ENCODE results near the gene ABCB8.

Gene ABCB8

DNA sequence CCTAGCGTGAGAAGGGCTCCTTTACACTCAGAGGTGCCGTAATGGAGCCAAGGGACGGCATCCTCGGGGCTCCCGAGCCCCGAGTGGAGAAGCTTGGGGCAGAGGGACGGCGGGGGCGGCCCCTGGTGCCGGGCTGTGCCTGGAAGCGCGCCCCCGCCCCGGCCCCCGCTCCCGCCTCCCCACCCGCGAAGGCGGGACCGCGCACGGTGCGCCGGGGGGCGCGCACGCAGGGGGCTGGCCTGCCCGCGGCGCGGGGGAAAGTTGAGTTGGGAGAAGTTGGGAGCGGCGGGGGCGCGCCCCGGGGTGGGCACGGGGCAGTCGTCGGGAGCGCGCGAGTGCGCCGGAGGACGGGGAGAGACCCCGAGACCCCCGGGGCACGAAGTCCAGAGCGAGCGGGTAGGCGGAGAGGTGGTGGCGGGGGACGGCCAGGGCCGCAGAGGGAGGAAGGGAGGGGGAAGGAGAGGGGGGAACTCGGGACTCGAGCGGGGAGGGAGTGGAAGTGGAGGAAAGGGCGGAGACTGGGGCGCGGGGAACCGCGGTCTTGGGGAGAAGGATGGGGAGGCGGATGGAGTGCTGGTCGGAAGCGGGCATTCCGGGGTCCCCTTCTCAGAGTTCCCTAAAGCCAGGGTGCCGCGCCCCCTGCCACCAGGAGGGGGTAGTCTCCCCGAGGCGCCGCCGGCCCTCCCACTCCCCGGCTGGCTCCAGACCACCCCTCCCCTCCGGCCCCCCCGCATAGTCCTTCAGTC is 31.3 kb downstream of the ABCB8 start, which contains the start of gene SLC4A2:
Gene SLC4A2 (plus strand): TSS at position 223 of the 746 bp plus-strand sequence. CDS start 2,399 bp downstream, outside the sequence.
- peak; percentile 84 for DNase-seq

DNA sequence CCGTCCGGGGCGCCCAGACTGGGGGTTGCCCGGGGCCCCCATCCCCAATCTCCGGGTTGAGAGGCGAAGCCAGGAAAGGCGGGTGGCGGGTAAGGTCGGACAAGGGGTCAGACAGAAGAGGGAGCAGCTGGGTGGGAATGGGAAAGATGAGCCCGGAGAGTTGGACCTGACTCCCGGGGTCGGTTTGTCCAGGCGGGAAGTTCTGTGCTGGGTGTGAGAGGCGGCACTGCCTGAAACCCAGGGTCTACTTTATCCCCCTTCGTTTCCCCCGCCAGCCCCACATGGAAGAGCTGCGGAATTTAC is 31.8 kb downstream of the ABCB8 start:
- no peak for DNase-seq

DNA sequence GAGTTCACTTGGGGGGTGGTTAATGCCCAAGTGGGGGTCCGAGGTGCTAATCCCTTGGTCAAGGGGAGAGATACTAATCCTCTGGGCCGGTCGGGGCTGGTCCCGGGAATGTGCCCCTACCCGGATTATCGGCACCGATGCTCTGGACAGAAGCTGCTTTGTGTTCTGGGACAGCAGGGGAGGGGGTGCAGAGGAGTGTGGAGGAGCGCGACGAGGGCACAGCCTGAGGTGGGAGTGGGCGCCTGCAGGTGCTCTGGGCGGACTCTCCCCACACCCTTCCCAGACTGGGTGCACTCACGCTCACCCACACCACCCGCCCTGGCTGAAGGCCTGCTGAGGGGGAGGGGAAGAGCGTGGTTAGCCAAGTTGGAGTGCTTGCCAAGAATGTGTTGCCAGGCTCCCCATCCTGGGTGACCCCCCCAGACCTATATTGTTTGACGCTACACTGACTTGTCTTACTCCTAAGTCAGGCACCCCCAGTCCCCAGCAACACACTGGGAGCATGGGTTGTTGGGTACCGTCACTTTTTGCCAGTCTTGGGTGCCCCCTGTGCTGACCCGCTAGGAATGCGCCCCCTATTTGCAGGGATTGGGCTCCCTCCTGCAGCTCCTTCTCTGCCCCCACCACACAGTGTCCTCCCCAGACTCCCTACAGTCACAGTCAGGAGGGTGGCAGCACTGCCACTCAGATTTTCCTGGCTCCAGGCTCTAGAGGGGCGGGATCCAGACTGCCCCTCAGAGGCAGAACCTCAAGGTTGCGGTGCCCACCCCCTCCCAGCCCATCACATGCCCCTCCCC is 32.4 kb downstream of the ABCB8 start:
- peak; percentile 36 for DNase-seq

DNA sequence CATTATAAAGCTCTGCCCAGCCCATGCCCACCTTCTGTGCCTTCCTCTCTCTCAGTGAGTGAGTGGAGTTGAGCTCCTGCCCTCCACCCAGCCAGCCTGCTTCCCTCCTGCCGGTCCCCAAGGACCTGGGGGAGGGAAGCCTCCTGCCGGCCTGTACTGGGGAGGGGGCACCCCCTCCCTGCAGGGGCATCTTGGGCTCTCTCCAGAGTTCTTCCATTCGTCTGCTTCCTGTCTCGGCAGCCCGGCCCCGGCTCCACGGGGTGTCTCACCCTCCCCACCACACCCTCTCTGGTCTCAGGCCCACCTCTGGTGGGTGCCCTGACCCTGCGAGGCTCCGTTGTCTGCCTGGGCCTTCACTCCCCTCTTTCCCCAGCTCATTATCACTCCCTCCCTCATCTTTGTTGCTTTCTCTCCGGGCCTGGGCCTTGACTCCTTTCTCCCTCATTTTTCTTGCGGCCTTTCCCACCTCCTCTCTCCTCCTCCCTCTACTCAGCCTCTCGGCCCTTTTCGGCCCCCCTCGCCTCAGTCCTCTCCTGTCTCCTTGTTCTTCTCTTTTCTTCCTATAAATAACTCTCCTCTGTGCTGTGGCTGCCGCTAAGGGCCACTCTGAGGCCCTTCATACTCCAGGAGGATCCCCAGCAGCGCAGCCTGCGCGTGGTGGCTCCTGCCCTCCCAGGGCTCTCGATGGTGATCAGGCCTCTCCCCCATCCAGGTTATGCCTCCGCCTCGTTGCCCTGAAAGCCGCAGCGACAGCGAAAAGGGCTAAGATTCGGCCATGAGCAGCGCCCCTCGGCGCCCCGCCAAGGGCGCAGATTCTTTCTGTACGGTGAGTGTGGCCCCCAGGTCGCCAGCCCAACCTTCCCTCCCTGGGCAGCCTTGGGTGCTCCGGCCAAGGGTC is 33.2 kb downstream of the ABCB8 start:
- no peak for DNase-seq

DNA sequence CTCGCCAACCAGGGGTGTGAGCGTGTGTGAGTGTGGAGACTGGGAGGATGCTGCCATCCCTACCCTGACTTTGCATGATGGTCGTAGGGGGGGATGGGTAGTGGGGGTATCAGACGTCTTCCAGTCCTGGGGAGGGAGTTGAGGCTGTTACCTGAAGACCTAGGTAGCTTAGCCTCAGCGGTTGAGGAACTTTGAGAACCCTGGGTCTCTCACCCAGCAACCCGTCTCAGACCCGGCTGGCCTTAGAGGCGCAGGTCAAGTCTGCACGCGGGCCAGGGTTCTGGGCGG is 33.8 kb downstream of the ABCB8 start:
- DNase-seq, result no peak

DNA sequence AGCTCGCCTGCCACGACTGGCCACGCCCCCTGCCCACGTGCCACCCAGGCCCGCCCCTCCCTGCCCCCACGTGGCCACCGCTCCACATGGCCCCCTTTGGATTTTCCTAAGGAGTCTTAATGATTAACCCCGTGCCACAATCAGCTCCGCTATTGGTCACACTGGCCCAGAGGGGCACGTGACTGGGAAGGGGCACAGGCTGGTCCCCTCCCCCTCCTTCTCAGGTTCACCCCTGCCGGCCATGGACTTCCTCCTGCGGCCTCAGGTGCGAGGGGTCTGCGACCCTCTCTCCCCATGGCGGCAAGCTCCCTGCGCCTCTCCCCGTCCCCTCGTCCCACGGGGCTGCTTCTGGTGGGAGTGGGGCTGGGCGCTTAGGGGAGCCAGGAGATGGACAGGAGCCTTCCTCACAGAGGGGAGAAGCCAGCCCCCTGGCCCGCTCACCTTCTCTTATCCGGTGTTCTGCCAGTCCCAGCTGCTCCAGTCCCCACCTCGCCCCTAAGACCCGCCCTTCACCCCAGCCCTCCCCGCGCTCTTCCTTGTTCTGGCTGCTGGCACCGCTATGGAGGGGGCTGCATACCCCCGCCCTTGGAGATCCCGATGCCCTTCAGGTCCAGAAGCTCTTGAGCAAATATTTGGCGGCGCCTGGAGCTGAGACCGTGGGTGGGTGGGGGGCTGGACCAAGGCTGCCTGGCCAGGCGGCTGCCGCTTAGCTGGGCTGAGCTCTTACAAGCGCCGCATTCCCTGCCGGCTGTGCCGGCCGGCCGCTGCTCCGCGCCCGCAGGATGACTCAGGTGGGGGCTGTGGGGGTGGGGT is 34.4 kb downstream of the ABCB8 start:
- no peak for DNase-seq

DNA sequence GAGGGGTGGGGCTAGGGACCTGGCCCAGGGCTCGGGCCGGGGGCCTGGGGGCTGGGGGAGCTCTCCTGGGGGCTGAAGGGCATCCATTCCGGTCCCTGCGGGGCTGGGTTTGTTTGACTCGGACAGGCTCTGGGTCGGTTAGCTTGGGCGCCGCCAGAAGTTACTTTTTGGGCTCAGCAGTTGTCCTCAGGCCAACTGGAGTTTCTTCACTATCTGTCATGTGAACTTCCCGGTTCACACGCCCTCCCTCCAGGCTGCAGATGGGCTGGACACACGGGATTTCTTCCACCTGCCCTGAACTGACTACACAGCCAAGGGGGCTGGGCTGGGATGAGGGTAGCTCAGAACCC is 34.9 kb downstream of the ABCB8 start:
- DNase-seq, result no peak

DNA sequence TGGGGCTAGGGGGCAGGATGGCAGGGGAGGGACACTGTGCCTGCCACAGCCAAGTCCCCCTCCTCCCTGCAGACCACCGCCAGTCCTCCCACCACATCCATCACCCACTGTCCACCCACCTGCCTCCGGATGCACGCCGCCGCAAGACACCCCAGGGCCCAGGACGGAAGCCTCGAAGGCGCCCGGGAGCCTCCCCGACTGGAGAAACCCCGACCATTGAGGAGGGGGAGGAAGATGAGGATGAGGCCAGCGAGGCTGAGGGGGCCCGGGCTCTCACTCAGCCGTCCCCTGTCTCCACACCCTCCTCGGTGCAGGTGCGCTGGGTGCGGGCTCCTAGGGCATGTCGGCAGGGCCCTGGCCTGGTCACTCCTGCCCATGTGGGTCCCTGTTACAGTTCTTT is 36.2 kb downstream of the ABCB8 start:
- DNase-seq, result no peak

DNA sequence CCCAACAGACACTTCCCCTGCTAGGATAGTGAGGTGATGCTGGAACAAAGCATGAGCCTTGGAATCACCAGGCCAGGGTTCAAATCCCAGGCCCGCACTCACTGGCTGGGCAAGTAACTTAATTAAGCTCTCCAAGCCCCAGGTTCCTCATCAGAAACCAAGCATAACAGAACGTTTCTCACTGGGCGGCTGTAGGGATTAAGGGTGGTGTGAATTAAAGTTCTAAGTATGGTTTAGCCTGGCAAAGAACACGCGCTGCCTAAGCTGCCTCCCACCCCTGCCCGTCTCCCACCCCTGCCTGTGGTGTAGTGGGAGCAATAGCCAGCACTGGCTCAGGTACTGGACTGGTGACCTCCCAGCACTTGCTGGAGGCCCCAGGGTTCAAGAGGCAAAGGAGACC is 36.7 kb downstream of the ABCB8 start:
- DNase-seq, result no peak

DNA sequence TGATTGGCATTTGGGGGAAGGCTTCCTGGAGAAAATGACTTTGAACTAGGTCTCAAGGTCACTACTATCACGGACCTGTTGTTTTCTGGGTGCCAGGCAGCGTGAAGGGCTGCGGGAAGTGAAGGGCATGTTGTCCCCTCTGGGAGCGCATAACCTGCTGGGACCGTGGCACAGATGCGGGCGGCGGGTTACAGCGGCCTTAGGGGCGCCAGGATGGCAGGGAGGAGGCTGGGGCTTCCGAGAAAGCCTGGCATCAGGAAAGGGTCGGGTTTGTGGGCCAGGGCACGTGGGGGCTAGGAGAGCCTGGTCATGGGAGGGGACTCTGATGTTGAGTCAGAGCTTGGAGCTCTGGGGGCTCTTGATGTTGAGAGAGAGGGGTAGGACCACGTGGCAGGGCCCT is 37.3 kb downstream of the ABCB8 start:
- DNase-seq, result no peak

DNA sequence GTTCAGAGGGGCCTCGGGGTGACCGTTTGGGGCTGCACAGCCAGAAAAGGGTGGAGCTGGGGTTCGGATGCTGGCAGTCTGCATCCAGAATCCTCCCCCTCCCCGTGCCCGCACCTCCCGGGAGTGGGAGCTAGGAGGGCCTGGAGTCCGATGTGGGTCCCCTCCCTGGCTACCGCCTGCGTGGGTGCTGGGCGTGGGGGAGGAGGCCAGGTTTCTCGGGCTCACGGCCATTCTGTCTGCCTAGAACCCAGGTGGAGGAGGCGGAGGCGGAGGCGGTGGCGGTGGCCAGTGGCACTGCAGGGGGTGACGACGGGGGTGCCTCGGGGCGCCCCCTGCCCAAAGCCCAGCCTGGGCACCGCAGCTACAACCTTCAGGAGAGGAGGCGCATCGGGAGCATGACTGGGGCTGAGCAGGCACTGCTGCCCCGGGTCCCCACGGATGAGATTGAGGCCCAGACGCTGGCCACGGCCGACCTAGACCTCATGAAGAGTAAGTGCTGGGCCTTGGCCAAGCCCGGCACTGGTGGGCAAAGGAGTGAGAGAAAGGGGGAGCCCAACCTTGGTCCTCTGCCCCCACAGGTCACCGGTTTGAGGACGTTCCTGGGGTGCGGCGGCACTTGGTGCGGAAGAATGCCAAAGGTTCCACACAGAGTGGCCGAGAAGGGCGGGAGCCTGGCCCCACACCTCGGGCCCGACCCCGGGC is 38.2 kb downstream of the ABCB8 start:
- no peak for DNase-seq

DNA sequence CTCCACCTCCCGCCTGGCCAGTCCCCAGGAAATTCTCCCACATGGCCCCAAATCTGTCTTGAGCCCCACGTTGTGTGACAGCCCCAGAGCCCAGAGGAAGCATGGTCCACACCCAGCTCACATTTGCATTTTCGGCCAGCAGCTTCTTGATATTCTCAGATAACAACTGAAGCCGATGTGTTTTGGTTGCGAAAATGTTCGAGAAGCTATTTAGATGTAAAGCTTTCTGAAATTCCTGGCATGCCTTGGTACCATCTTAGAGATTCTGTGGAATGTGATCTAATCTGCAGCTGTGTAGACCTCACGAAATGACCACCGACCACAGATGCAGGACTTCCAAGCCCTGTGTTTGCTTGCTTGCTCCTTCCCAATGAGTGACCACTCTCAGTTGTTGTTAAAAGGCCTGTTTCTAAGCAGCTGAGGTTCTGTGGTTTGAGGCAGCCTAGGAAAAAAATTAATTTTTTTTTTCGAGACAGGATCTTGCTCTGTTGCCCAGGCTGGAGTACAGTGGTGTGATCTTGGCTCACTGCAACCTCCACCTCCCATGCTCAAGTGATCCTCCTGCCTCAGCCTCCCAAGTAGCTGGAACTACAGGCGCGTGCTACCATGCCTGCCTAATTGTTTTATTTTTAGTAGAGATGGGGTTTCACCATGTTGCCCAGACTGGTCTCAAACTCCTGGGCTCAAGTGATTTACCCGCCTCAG is 40.0 kb downstream of the ABCB8 start:
- no peak for DNase-seq

DNA sequence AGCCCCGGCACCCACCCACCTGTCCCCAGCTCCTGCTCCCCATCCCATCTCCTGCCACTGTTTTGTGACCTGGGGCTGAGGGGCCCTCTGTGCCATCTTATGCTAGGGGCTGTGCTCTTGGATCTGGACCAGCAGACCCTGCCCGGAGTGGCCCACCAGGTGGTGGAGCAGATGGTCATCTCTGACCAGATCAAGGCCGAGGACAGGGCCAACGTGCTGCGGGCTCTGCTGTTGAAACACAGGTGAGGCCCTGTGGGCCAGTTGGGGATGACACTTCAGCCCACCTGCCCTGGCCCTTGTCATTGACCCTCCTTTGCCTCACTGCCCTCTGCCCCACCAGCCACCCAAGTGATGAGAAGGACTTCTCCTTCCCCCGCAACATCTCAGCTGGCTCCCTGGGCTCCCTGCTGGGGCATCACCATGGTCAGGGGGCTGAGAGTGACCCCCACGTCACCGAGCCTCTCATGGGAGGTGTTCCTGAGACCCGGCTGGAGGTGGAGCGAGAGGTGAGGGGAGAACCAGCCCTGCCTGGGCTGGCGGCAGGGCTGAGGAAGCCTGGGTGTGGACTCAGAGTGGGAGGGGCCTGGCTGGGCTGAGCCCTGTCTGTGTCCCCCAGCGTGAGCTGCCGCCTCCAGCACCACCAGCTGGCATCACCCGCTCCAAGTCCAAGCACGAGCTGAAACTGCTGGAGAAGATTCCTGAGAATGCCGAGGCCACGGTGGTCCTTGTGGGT is 41.8 kb downstream of the ABCB8 start:
- no peak for DNase-seq

DNA sequence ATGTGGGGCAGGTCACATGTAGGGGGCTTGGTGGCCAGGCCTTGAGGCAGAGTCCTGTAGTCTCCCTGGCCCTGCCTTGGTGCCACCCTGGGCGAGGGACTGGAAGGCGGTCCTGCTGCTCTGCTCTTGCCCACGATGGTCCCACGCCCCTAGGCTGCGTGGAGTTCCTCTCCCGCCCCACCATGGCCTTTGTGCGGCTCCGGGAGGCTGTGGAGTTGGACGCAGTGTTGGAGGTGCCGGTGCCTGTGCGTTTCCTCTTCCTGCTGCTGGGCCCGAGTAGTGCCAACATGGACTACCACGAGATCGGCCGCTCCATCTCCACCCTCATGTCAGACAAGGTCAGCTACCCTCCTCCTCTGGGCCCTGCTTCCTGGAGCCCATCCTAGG is 42.3 kb downstream of the ABCB8 start:
- no peak for DNase-seq

DNA sequence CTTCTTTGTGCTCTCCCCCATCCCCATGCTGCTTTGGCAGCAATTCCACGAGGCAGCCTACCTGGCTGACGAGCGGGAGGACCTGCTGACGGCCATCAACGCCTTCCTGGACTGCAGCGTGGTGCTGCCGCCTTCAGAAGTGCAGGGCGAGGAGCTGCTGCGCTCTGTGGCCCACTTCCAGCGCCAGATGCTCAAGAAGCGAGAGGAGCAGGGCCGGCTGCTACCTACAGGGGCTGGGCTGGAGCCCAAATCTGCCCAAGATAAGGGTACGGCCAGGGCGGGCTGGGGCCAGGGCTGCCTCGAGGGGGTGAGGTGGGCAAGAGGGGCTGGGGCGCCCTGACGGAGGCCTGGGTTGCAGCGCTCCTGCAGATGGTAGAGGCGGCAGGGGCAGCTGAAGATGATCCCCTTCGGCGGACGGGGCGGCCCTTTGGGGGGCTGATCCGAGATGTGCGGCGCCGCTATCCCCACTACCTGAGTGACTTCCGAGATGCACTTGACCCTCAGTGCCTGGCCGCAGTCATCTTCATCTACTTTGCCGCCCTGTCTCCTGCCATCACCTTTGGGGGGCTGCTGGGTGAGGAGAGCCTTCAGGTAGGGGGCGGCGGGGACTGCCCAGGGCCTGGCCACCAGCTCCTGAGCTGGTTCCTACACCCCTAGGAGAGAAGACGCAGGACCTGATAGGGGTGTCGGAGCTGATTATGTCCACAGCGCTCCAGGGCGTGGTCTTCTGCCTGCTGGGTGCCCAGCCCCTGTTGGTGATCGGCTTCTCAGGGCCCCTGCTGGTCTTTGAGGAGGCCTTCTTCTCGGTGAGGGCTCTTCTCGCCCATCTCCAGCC is 43.0 kb downstream of the ABCB8 start:
- DNase-seq, result no peak

DNA sequence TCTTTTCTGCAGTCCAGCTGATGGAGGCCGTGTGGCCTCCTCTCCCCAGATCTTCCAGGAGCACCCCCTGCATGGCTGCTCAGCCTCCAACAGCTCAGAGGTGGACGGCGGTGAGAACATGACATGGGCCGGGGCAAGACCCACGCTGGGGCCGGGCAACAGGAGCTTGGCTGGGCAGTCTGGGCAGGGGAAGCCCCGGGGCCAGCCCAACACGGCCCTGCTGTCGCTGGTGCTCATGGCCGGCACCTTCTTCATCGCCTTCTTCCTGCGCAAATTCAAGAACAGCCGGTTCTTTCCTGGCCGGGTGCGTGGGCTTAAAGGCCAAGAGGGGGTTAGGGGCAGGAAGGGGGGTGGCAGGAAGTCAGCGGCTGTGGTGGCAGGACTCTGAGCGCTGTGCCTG is 45.7 kb downstream of the ABCB8 start:
- no peak for DNase-seq

DNA sequence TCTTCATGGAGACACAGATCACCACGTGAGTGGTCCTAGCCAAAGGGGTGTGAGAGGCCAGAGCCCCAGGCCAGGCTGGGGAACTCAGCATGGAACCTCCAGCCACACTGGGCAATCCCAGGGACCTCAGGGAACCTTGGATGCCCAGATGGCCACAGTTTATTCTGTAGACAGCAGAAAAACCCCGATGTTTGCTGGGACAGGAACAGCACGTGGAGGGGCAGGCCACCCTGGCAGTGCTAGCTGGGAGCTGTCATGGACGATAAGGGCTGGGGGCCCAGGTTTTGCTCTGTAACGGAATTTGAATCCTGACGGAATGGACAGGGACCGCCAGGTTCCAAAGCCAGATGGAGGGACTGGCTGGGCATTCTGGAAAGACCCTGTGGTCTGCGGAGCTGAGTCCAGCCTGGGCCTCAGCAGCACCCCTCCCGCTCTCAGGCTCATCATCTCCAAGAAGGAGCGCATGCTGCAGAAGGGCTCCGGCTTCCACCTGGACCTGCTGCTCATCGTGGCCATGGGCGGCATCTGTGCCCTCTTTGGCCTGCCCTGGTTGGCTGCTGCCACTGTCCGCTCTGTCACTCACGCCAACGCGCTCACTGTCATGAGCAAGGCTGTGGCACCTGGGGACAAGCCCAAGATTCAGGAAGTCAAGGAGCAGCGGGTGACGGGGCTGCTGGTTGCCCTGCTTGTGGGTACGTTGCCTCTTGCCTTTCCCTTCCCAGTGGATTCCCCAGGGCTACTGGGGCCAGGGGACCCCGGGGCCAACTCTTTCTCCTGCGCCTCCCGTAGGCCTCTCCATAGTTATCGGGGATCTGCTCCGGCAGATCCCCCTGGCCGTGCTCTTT is 46.8 kb downstream of the ABCB8 start:
- DNase-seq, result no peak

DNA sequence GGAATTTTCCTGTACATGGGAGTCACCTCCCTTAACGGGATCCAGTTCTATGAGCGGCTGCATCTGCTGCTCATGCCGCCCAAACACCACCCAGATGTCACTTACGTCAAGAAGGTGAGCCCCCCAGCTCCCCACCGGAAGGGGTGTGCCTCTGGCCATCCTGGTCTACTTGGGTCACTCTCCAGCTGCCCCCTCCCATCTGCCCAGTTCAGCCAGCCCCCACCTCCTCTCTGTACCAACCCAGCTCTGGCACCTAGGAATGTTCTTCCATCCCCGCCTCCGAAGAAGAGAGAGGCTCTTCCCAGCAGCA is 47.4 kb downstream of the ABCB8 start:
- DNase-seq, result no peak

DNA sequence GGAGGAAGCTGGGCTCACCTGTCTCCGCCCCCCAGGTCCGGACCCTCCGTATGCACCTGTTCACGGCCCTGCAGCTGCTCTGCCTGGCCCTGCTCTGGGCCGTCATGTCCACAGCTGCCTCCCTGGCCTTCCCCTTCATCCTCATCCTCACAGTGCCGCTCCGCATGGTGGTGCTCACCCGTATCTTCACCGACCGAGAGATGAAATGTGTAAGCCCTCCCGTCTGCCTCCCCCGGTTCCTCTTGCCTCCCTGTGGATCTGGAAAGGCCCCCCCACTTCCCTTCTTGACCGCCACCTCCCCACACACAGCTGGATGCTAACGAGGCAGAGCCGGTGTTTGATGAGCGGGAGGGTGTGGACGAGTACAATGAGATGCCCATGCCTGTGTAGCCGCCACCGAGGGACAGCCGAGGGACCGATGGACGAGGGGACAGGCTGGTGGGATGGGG is 47.8 kb downstream of the ABCB8 start:
- DNase-seq, result no peak

Data from activated CD4-positive, alpha-beta T cell treated with anti-CD3 and anti-CD28 coated beads, Interleukin-10, Interleukin-2, amounts not matched to agents 100 ng/mL and 50 ng/mL, durations not matched to agents 16 hours and 8 hours (primary cell).